Measurements from ENCODE around the gene RPL5.

The RPL5 gene

DNA sequence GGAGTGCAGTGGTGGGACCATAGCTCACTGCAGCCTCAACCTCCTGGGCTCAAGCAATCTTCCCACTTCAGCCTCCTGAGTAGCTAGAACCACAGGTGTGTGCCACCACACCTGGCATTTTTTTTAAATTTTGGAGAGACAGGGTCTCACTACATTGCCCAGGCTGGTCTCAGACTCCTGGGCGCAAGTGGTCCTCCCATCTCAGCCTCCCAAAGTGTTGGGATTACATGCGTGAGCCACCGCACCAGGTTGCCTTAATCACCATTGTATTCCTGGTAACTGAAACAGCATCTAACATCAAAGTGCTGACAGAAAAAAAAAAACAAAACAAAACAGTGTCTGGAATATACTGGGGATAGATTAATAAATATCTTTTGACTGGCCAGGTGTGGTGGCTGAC lies 18.2 kb downstream of the RPL5 start:
- no peak for DNase-seq (ENCODE audit: low spot score)
- in situ Hi-C loops (cut with MboI; ENCODE audit: low pct_unique_long_range_greater_than_20kb, low sequenced_read_pairs, unreplicated experiment) = loop anchor here (10.0 kb wide), 1 partner anchor 145 kb away; no protein-coding TSS in a partner anchor
- TF ChIP-seq, protein P1, sequence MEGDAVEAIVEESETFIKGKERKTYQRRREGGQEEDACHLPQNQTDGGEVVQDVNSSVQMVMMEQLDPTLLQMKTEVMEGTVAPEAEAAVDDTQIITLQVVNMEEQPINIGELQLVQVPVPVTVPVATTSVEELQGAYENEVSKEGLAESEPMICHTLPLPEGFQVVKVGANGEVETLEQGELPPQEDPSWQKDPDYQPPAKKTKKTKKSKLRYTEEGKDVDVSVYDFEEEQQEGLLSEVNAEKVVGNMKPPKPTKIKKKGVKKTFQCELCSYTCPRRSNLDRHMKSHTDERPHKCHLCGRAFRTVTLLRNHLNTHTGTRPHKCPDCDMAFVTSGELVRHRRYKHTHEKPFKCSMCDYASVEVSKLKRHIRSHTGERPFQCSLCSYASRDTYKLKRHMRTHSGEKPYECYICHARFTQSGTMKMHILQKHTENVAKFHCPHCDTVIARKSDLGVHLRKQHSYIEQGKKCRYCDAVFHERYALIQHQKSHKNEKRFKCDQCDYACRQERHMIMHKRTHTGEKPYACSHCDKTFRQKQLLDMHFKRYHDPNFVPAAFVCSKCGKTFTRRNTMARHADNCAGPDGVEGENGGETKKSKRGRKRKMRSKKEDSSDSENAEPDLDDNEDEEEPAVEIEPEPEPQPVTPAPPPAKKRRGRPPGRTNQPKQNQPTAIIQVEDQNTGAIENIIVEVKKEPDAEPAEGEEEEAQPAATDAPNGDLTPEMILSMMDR (IDR thresholded peaks at IDR 0.05; ENCODE audit: extremely low read depth, insufficient read depth, missing control alignments) = no peak

DNA sequence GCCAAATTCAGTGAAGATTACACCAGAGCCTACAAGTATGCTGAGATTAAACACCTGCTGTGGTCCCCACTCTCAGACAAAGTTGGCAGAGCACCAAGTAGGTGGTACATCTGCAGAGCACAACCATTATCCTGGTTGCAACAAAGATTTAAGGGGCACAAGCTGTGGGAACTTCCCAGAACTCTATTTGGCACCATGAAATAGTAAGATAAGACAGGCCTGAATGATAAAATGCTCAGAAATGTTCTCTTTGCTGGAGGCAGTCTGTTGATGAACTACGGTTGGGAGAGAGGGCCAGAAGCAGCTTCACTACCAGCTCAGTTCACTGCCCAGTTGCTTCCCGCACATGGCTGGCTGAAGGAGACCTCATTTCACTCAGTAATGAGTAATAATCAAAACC lies 19.9 kb downstream of the RPL5 start:
- in situ Hi-C loops (cut with MboI; ENCODE audit: low pct_unique_long_range_greater_than_20kb, low sequenced_read_pairs, unreplicated experiment) = loop anchor here (10.0 kb wide), 1 partner anchor 143 kb away; no protein-coding TSS in a partner anchor
- no peak for DNase-seq (ENCODE audit: low spot score)
- TF ChIP-seq, protein P1 (IDR thresholded peaks at IDR 0.05; ENCODE audit: extremely low read depth, insufficient read depth, missing control alignments) = no peak

- in situ Hi-C loops (cut with MboI; ENCODE audit: low pct_unique_long_range_greater_than_20kb, low sequenced_read_pairs, unreplicated experiment) = loop anchor here (10.0 kb wide), 1 partner anchor 142 kb away; no protein-coding TSS in a partner anchor
- TF ChIP-seq, protein P1 (IDR thresholded peaks at IDR 0.05; ENCODE audit: extremely low read depth, insufficient read depth, missing control alignments) = no peak
- no peak for DNase-seq (ENCODE audit: low spot score)
Measured at GRCh38 chr1:92853299-92853698, 21.5 kb downstream of the RPL5 start.

DNA sequence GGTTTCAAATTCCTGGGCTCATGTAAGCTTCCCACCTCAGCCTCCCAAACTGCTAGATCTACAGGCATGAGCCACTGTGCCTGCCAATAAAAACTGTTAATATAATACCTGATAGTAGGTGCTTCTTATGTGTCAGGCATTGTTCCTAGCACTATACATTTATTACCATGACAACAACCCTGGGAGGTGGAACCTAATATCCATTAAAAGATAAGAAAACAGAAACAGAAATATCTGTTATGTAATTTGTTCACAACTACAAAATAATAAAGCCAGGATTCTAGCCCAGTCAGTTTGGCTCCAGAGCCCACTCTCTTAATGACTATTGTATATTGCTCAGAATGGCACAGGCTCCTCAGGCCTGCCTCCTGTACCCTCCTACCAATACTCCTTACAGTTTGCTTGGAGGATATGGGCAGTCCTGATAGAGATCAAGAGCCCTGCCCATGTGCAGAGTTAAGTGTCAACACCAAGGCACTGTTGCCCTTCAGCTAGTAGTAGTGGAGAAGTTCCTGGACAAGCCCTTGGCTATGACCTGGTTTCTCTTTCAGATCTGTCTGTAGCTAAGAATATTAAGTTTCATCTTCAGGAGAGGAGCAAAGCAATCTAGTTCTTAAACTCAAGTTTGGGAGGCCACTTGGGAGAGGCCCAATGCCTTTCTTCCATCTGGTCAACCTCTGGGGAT lies 22.4 kb downstream of the RPL5 start:
- DNase-seq (ENCODE audit: low spot score) = no peak
- in situ Hi-C loops (cut with MboI; ENCODE audit: low pct_unique_long_range_greater_than_20kb, low sequenced_read_pairs, unreplicated experiment) = loop anchor here (10.0 kb wide), 1 partner anchor 141 kb away; no protein-coding TSS in a partner anchor
- TF ChIP-seq, protein P1 (IDR thresholded peaks at IDR 0.05; ENCODE audit: extremely low read depth, insufficient read depth, missing control alignments) = no peak

DNA sequence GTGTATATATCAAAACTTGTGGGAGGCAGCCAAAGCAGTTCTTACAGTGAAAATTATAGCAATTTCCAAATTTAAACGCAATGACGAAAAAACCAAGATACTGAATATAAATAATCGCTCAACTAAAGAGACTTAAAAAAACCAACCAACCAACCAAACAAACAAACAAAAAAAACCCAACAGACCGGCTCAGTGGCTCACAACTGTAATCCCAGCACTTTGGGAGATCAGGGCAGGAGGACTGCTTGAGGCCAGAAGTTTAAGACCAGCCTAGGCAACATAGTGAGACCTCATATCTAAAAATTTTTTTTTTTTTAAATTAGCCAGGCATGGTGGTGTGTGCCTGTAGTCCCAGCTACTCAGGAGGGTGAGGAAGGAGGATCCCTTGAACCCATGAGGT lies 23.4 kb downstream of the RPL5 start:
- in situ Hi-C loops (cut with MboI; ENCODE audit: low pct_unique_long_range_greater_than_20kb, low sequenced_read_pairs, unreplicated experiment) = loop anchor here (10.0 kb wide), 1 partner anchor 140 kb away; no protein-coding TSS in a partner anchor
- DNase-seq (ENCODE audit: low spot score) = no peak
- TF ChIP-seq, protein P1 (IDR thresholded peaks at IDR 0.05; ENCODE audit: extremely low read depth, insufficient read depth, missing control alignments) = no peak

- TF ChIP-seq, protein P1 (IDR thresholded peaks at IDR 0.05; ENCODE audit: extremely low read depth, insufficient read depth, missing control alignments) = no peak
- DNase-seq (ENCODE audit: low spot score) = no peak
- in situ Hi-C loops (cut with MboI; ENCODE audit: low pct_unique_long_range_greater_than_20kb, low sequenced_read_pairs, unreplicated experiment) = loop anchor here (10.0 kb wide), 1 partner anchor 137 kb away; no protein-coding TSS in a partner anchor
Measured at GRCh38 chr1:92857817-92858216, 26.0 kb downstream of the RPL5 start.
